HCT116 (cell line): ENCODE results near the gene PKHD1.

Experiments
- CTCF ChIP-seq, 3 experiments: fragments of 200-600 bp in 1 of 3; sonication (generic) in 1 of 3; IDR thresholded peaks in 2 of 3; conservative IDR thresholded peaks in 1 of 3; 2 replicates each; pipeline ENCODE4 v1.5.1; 2012 to 2017; ENCODE audit warnings: low read depth in 2 of 3, low read length in 2 of 3, antibody characterized with exemption in 1 of 3, borderline replicate concordance in 1 of 3, control low read depth in 1 of 3, mild to moderate bottlenecking in 1 of 3, mixed read lengths in 1 of 3, mixed run types in 1 of 3, moderate library complexity in 1 of 3; ENCODE audit not compliant: insufficient read depth in 1 of 3
- MAX ChIP-seq: IDR thresholded peaks from 2 replicates; pipeline ENCODE4 v1.6.1; 2012
- POLR2A ChIP-seq: IDR thresholded peaks from 2 replicates; pipeline ENCODE4 v1.7.0; 2011; ENCODE audit warnings: borderline replicate concordance; ENCODE audit not compliant: insufficient read depth, insufficient read length; ENCODE audit errors: extremely low read depth
- POLR2AphosphoS5 ChIP-seq: IDR thresholded peaks from 2 replicates; pipeline ENCODE4 v1.6.1; 2011; ENCODE audit warnings: mild to moderate bottlenecking, low read depth, low read length, moderate library complexity
- SIN3A ChIP-seq: IDR thresholded peaks from 2 replicates; pipeline ENCODE4 v1.6.1; 2012; ENCODE audit warnings: low read depth
- YY1 ChIP-seq: IDR thresholded peaks from 2 replicates; pipeline ENCODE4 v1.6.1; 2011; ENCODE audit warnings: low read length, low read depth, moderate library complexity, mild to moderate bottlenecking; ENCODE audit not compliant: insufficient replicate concordance; ENCODE audit errors: extremely low read depth
- ZNF274 ChIP-seq: fragments of 200-500 bp; sonication (Bioruptor generic); IDR thresholded peaks from 2 replicates; pipeline ENCODE4 v1.6.1; 2014; ENCODE audit warnings: mild to moderate bottlenecking, low read depth, low read length, inconsistent platforms

- TF ChIP-seq CTCF (IDR thresholded peaks at IDR 0.05 in 2 of 3, conservative IDR thresholded peaks at IDR 0.05 in 1 of 3; ENCODE audit: borderline replicate concordance in 1 of 3, insufficient read depth in 1 of 3, low read depth in 2 of 3, low read length in 2 of 3) (no peak), POLR2A (no peak), MAX (no peak), YY1 (no peak), ZNF274 (no peak), POLR2AphosphoS5 (no peak), SIN3A (no peak)
Observed at GRCh38 chr6:52074716-52075115, 12.7 kb downstream of the PKHD1 start.
